Eye (tissue), 1 donor: ENCODE measurements around the gene ACSM3.

Source experiments
- DNase-seq: peaks from one replicate; pipeline ENCODE4 v3.0.0-alpha.2; 2015

ACSM3 gene

GRCh38 chr16:20806168-20807050 is 42.6 kb downstream of the ACSM3 start, which contains the start of the genes ERI2 and REXO5:
Gene ERI2, minus strand, starts transcription at chr16:20806472. Its CDS starts 42 bp downstream, at chr16:20806430.
Gene REXO5, plus strand, starts transcription at chr16:20806527. Its CDS starts 427 bp downstream, at chr16:20806954.
- DNase-seq: peak; percentile 98

- no peak for DNase-seq
Measured at GRCh38 chr16:20807862-20808261, 44.0 kb downstream of the ACSM3 start.

- no peak for DNase-seq
Measured at GRCh38 chr16:20811889-20812439, 48.1 kb downstream of the ACSM3 start.

GRCh38 chr16:20812510-20812909 is 48.7 kb downstream of the ACSM3 start:
- DNase-seq: no peak

GRCh38 chr16:20814784-20815183 is 51.0 kb downstream of the ACSM3 start:
- DNase-seq: no peak

DNA sequence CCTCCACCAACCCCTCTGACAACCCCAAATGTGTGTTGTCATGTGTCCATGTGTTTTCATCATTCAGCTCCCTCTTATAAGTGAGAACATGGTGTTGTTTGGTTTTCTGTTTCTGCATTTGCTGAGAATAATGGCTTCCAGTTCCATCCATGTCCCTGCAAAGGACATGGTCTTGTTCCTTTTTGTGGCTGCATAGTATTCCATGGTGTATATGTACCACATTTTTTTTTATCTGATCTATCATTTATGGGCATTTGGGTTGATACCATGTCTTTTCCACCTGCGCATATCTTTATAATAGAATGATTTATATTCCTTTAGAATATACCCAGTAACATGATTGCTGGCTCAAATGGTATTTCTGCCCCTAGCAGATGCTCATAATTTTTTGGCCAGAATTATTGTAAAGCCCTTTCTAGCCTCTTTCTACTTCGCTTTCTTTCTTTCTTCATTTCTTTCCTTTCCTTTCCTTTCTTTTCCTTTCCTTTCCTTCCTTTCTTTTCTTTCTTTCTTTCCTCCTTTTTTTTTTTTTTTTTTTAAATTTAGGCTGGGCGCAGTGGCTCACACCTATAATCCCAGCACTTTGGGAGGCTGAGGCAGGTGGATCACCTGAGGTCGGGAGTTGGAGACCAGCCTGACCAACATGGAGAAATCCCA is 55.2 kb downstream of the ACSM3 start:
- no peak for DNase-seq

GRCh38 chr16:20821682-20822081 is 57.9 kb downstream of the ACSM3 start:
- no peak for DNase-seq

DNA sequence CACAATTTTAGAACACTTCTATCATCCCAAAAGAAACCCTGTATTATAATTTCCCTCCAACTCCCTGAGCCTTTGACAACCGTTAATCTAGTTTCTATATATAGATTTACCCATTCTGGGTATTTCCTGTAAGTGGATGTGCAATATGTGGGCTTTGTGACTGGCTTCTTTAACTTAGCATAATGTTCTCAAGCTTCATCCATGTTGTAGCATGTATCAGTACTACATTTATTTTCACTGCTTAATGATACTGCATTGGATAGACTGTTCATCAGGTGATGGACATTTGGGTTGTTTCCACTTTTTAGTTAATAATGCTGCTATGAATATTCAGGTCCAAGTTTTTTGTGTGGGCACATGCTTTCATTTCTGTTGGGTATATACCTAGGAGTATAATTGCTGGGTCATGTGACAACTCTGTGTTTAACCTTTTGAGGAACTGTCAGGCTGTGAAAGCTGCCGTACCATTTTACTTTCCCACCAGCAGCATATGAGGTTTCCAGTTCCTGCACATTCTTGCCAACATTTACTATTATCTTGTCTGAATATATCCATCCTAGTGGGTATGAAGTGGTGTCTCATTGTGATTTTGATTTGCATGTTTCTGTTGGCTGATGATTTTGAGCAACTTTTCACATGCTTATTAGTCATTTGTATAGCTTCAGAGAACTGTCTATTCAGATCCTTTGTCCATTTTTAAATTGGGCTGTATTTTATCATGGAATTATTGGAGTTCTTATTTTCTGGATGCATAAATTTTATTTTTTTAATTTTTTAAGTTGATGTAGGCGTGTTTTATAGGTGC is 58.9 kb downstream of the ACSM3 start:
- DNase-seq: no peak

GRCh38 chr16:20826039-20826566 is 62.3 kb downstream of the ACSM3 start:
- no peak for DNase-seq

DNA sequence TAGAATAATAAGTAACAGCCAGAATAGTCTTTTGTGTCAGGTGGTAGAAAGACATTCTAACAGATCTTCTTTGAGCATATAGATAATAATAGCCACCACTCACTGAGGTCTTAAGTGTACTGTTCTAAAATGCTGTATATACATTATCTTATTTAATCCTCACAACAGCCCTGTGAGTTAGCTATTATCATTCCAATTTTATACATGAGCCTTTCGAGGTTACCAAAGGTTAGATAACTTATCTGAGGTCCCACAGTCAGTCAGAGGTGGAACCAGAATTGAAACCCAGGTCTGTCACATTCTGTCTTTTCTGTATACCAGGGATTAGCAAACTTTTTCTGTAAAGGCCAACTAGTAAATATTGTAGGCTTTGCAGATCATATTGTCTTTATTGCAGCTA is 65.7 kb downstream of the ACSM3 start:
- DNase-seq: no peak

DNA sequence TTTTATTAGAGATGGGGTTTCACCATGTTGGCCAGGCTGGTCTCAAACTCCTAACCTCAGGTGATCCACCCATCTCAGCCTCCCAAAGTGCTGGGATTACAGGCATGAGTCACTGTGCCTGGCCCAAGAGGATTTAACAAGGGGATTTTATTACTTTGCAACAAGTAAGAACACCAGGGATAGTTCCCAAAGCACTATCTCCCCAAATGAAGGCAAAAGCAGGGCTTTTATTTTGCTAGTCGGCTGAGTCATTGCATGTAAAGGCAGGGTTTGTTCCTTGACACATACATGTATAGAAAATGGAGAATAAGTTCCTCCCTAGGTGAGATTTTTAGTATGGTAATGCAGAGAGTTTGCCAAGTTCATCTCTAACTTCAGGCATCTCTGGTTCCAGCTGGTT is 66.6 kb downstream of the ACSM3 start:
- DNase-seq: no peak

- DNase-seq: no peak
Measured at GRCh38 chr16:20833086-20833485, 69.3 kb downstream of the ACSM3 start.

DNA sequence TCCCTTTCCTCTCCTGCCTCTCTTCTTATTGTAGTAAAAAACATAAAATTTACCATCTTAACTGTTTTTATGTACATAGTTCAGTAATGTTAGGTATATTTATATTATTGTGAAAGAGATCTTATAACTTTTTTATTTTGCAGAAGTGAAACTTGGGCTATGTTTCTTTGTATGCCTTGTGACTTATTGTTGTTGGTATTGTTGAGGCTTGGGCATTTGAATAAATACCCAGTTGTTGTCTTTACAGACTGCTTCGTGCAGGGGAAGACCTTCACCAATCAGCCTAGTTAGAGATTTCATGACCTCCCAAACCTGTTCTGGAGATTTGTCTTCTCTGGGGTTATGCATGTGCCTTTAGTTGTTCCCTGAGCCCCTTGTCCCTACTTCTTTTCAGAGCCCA is 74.4 kb downstream of the ACSM3 start:
- DNase-seq: no peak

DNA sequence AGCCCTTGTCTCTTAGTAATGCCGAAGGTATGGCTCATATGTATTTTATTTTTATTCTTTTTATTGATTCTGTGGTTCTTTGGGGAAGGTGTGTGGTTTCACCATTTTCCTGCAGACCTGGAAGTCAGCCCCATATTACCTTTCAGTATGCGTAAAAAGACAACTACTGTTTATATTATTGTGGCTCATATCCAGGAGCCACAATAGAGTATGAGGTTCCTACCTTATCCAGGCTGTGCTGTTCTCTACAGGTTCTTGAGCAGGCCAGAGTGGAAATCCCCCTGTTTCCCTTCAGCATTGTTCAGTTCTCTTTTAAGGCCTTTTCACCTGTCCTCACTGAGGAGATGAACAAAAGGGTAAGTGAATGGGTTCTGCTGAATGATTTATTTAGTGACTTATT is 75.7 kb downstream of the ACSM3 start:
- no peak for DNase-seq

GRCh38 chr16:20844054-20844453 is 80.2 kb downstream of the ACSM3 start:
- DNase-seq: no peak

DNA sequence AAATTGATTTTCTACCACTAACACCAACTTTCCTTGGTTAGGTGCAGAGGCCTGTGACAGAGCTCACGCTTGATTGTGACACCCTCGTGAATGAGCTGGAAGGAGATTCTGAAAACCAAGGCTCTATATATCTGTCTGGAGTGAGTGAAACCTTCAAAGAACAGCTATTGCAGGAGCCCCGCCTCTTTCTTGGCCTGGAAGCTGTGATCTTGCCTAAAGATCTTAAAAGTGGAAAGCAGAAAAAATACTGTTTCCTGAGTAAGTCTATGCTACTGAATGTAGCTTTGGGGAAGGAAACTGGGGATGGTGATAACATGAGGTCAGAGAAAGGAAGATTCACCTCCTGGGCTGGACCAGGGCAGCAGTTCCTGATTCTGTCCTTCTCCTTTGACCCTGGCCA is 80.8 kb downstream of the ACSM3 start:
- no peak for DNase-seq

DNA sequence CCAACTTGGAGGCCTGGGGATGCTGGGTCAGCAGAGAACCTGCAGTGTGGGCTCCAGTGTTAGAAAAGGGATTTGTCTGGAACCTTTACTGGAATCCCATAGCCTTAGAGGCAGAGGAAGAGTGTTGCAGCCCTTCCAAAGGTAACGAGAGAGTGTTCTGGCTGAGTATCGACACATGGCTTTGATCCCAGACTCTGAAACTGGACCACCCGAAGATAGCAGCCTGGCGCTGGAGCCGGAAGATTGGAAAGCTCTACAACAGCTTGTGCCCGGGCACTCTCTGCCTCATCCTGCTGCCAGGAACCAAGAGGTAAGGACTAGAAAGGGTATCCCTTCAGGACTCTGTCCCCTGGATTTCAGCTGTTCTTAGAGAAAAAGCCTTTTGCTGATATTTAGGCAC is 82.2 kb downstream of the ACSM3 start:
- no peak for DNase-seq

GRCh38 chr16:20846551-20846950 is 82.7 kb downstream of the ACSM3 start:
- DNase-seq: no peak
